ENCODE data around the gene CHL1. TPM values are rescaled to one million over a fixed set of nuclear protein-coding genes. Genes with fewer than 3 reads are reported as not detected.

Gene CHL1
- total and polyA plus RNA-seq, 2 experiments from 2014 or later = 1.4 to 1.9 TPM

DNA sequence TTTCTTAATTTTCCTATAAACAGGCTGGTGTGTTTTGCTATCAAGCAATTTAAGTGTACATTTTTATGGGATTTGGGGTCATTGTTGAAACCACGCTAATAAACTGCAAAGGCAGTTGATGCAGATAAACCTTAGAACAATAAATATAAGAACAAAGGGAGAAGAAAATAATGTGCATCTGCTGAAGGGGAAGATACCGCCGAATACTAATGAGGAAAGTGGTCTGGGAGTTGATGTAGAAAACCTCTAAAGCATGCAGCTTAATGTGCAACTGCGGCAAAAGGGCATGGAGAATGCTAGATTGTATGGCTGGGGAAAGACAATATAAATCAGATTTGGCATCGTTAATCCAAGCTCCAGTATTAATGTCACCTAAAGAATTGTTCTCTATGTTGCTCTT lies 29.8 kb upstream of the CHL1 start:
- ATAC-seq (no peak), DNase-seq (ENCODE audit: low spot score) (no peak)
- Mint-ChIP-seq H3K4me3 (no peak overlapping the region), H3K9me3 (peaks cover 91% of the 10 kb centered on the region), H3K27me3 (ENCODE audit: insufficient read depth, low read depth, poor library complexity) (peaks cover 5% of the 10 kb centered on the region), H3K36me3 (ENCODE audit: low read depth) (peaks cover 23% of the 10 kb centered on the region), H3K27ac (no peak overlapping the region), H3K4me1 (no peaks in the 10 kb centered on the region)
- no peak overlapping the region for H2AFZ ChIP-seq
- no peaks in the 10 kb centered on the region for H4K20me1 ChIP-seq (replicated peaks; ENCODE audit: insufficient read depth)
- H3K9me2 ChIP-seq (ENCODE audit: insufficient read depth) = no peaks in the 10 kb centered on the region
- no peak overlapping the region for H3K4me2 ChIP-seq
- no peaks in the 10 kb centered on the region for H3F3A ChIP-seq (replicated peaks; ENCODE audit: low read depth)
- H3K36me3 ChIP-seq (ENCODE audit: insufficient read depth) = no peaks in the 10 kb centered on the region
- TF ChIP-seq ETS1 (IDR thresholded peaks at IDR 0.05) (no peak), EZH2phosphoT487 (IDR thresholded peaks at IDR 0.05; ENCODE audit: unreplicated experiment) (no peak), JUNB (IDR thresholded peaks at IDR 0.05; ENCODE audit: unreplicated experiment) (no peak), EZH2 (IDR thresholded peaks at IDR 0.05; ENCODE audit: low read depth, unreplicated experiment) (no peak), CREB1 (CRISPR knock-in tag; IDR thresholded peaks at IDR 0.05; ENCODE audit: low read depth) (no peak), STAT1 (IDR thresholded peaks at IDR 0.05; ENCODE audit: unreplicated experiment) (no peak), ZNF114 (CRISPR knock-in tag; IDR thresholded peaks at IDR 0.05) (no peak), ZNF331 (CRISPR knock-in tag; IDR thresholded peaks at IDR 0.05; ENCODE audit: low read depth) (no peak), POLR2AphosphoS5 (IDR thresholded peaks at IDR 0.05; ENCODE audit: low read depth) (no peak), NANOG (IDR thresholded peaks at IDR 0.05; ENCODE audit: borderline replicate concordance) (no peak)
- TF ChIP-seq, protein P1, sequence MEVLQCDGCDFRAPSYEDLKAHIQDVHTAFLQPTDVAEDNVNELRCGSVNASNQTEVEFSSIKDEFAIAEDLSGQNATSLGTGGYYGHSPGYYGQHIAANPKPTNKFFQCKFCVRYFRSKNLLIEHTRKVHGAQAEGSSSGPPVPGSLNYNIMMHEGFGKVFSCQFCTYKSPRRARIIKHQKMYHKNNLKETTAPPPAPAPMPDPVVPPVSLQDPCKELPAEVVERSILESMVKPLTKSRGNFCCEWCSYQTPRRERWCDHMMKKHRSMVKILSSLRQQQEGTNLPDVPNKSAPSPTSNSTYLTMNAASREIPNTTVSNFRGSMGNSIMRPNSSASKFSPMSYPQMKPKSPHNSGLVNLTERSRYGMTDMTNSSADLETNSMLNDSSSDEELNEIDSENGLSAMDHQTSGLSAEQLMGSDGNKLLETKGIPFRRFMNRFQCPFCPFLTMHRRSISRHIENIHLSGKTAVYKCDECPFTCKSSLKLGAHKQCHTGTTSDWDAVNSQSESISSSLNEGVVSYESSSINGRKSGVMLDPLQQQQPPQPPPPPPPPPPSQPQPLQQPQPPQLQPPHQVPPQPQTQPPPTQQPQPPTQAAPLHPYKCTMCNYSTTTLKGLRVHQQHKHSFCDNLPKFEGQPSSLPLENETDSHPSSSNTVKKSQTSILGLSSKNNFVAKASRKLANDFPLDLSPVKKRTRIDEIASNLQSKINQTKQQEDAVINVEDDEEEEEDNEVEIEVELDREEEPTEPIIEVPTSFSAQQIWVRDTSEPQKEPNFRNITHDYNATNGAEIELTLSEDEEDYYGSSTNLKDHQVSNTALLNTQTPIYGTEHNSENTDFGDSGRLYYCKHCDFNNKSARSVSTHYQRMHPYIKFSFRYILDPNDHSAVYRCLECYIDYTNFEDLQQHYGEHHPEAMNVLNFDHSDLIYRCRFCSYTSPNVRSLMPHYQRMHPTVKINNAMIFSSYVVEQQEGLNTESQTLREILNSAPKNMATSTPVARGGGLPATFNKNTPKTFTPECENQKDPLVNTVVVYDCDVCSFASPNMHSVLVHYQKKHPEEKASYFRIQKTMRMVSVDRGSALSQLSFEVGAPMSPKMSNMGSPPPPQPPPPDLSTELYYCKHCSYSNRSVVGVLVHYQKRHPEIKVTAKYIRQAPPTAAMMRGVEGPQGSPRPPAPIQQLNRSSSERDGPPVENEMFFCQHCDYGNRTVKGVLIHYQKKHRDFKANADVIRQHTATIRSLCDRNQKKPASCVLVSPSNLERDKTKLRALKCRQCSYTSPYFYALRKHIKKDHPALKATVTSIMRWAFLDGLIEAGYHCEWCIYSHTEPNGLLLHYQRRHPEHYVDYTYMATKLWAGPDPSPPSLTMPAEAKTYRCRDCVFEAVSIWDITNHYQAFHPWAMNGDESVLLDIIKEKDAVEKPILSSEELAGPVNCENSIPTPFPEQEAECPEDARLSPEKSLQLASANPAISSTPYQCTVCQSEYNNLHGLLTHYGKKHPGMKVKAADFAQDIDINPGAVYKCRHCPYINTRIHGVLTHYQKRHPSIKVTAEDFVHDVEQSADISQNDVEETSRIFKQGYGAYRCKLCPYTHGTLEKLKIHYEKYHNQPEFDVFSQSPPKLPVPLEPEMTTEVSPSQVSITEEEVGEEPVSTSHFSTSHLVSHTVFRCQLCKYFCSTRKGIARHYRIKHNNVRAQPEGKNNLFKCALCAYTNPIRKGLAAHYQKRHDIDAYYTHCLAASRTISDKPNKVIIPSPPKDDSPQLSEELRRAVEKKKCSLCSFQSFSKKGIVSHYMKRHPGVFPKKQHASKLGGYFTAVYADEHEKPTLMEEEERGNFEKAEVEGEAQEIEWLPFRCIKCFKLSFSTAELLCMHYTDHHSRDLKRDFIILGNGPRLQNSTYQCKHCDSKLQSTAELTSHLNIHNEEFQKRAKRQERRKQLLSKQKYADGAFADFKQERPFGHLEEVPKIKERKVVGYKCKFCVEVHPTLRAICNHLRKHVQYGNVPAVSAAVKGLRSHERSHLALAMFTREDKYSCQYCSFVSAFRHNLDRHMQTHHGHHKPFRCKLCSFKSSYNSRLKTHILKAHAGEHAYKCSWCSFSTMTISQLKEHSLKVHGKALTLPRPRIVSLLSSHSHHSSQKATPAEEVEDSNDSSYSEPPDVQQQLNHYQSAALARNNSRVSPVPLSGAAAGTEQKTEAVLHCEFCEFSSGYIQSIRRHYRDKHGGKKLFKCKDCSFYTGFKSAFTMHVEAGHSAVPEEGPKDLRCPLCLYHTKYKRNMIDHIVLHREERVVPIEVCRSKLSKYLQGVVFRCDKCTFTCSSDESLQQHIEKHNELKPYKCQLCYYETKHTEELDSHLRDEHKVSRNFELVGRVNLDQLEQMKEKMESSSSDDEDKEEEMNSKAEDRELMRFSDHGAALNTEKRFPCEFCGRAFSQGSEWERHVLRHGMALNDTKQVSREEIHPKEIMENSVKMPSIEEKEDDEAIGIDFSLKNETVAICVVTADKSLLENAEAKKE (CRISPR knock-in tag; IDR thresholded peaks at IDR 0.05) = no peak
- TF ChIP-seq, protein P2, sequence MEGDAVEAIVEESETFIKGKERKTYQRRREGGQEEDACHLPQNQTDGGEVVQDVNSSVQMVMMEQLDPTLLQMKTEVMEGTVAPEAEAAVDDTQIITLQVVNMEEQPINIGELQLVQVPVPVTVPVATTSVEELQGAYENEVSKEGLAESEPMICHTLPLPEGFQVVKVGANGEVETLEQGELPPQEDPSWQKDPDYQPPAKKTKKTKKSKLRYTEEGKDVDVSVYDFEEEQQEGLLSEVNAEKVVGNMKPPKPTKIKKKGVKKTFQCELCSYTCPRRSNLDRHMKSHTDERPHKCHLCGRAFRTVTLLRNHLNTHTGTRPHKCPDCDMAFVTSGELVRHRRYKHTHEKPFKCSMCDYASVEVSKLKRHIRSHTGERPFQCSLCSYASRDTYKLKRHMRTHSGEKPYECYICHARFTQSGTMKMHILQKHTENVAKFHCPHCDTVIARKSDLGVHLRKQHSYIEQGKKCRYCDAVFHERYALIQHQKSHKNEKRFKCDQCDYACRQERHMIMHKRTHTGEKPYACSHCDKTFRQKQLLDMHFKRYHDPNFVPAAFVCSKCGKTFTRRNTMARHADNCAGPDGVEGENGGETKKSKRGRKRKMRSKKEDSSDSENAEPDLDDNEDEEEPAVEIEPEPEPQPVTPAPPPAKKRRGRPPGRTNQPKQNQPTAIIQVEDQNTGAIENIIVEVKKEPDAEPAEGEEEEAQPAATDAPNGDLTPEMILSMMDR (conservative IDR thresholded peaks at IDR 0.05; ENCODE audit: low read depth in 2 of 2) = no peak
- TF ChIP-seq, protein P3, sequence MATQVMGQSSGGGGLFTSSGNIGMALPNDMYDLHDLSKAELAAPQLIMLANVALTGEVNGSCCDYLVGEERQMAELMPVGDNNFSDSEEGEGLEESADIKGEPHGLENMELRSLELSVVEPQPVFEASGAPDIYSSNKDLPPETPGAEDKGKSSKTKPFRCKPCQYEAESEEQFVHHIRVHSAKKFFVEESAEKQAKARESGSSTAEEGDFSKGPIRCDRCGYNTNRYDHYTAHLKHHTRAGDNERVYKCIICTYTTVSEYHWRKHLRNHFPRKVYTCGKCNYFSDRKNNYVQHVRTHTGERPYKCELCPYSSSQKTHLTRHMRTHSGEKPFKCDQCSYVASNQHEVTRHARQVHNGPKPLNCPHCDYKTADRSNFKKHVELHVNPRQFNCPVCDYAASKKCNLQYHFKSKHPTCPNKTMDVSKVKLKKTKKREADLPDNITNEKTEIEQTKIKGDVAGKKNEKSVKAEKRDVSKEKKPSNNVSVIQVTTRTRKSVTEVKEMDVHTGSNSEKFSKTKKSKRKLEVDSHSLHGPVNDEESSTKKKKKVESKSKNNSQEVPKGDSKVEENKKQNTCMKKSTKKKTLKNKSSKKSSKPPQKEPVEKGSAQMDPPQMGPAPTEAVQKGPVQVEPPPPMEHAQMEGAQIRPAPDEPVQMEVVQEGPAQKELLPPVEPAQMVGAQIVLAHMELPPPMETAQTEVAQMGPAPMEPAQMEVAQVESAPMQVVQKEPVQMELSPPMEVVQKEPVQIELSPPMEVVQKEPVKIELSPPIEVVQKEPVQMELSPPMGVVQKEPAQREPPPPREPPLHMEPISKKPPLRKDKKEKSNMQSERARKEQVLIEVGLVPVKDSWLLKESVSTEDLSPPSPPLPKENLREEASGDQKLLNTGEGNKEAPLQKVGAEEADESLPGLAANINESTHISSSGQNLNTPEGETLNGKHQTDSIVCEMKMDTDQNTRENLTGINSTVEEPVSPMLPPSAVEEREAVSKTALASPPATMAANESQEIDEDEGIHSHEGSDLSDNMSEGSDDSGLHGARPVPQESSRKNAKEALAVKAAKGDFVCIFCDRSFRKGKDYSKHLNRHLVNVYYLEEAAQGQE (IDR thresholded peaks at IDR 0.05; ENCODE audit: unreplicated experiment) = no peak
- H3K27ac ChIP-seq (ENCODE audit: low read depth) = no peak overlapping the region
- no peaks in the 10 kb centered on the region for H3K4me1 ChIP-seq (ENCODE audit: insufficient read depth)
- H3K79me2 ChIP-seq (replicated peaks; ENCODE audit: insufficient read depth) = no peaks in the 10 kb centered on the region
- H3K27me3 ChIP-seq (ENCODE audit: insufficient read depth) = no peaks in the 10 kb centered on the region
- H3K4me3 ChIP-seq = no peak overlapping the region
